22Rv1 (cell line): Measurements from ENCODE around the gene HAND1.

ENCODE experiments used
- H3K27ac ChIP-seq: fragments of 450-650 bp; 2 replicates; pipeline ENCODE4 v1.5.1; 2017
- ZFX ChIP-seq: fragments of 450-650 bp; IDR thresholded peaks from 2 replicates; pipeline ENCODE4 v1.6.1; 2017; ENCODE audit warnings: antibody characterized with exemption, borderline replicate concordance
- TF ChIP-seq, protein P1 (sequence below): fragments of 450-650 bp; IDR thresholded peaks from 2 replicates; pipeline ENCODE4 v1.5.1; 2017; ENCODE audit warnings: mild to moderate bottlenecking

The HAND1 gene

GRCh38 chr5:154514331-154514730 lies 36.3 kb upstream of the HAND1 start:
- TF ChIP-seq ZFX: no peak
- TF ChIP-seq, protein P1, sequence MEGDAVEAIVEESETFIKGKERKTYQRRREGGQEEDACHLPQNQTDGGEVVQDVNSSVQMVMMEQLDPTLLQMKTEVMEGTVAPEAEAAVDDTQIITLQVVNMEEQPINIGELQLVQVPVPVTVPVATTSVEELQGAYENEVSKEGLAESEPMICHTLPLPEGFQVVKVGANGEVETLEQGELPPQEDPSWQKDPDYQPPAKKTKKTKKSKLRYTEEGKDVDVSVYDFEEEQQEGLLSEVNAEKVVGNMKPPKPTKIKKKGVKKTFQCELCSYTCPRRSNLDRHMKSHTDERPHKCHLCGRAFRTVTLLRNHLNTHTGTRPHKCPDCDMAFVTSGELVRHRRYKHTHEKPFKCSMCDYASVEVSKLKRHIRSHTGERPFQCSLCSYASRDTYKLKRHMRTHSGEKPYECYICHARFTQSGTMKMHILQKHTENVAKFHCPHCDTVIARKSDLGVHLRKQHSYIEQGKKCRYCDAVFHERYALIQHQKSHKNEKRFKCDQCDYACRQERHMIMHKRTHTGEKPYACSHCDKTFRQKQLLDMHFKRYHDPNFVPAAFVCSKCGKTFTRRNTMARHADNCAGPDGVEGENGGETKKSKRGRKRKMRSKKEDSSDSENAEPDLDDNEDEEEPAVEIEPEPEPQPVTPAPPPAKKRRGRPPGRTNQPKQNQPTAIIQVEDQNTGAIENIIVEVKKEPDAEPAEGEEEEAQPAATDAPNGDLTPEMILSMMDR: no peak
- no peak overlapping the region for H3K27ac ChIP-seq

GRCh38 chr5:154513669-154514084 lies 35.6 kb upstream of the HAND1 start:
- no peak for TF ChIP-seq ZFX
- TF ChIP-seq, protein P1: no peak
- no peak overlapping the region for H3K27ac ChIP-seq

- no peak overlapping the region for H3K27ac ChIP-seq
- TF ChIP-seq, protein P1: no peak
- no peak for TF ChIP-seq ZFX
Measured at GRCh38 chr5:154511984-154512383, 34.0 kb upstream of the HAND1 start.

DNA sequence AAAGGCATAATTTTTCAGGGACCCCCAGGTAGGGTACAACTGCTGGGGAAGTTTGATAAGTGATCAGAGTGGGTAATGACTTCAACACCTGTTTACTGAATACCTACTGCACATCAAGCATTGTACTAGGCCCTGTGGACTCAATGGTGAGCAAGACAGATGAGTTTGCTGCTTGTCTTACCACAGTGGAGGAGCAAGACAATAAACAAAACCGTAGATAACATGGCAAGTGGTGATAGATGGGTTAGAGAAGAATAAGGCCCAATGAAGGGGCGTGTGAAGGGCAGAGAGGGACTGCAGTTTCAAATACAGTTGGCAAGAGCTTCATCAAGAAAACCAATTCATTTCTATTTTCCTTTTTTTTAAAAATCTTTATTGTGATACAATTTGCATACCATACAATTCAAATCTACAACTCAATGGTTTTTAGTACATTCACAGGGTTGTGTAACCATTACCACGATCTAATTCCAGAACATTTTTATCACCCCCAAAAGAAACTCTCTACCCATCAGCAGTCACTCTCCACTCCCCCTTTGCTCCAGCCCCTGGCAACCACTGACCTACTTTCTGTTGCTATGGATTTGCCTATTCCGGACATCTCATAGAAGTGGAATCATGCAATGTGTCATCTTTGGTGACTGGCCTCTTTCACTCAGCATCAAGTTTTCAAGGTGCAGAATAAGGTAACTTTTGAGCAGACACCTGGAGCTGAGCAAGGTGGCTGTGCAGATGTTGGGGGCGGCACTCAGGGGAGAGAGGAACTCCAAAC lies 31.9 kb upstream of the HAND1 start:
- no peak overlapping the region for H3K27ac ChIP-seq
- TF ChIP-seq ZFX: no peak
- TF ChIP-seq, protein P1: no peak

DNA sequence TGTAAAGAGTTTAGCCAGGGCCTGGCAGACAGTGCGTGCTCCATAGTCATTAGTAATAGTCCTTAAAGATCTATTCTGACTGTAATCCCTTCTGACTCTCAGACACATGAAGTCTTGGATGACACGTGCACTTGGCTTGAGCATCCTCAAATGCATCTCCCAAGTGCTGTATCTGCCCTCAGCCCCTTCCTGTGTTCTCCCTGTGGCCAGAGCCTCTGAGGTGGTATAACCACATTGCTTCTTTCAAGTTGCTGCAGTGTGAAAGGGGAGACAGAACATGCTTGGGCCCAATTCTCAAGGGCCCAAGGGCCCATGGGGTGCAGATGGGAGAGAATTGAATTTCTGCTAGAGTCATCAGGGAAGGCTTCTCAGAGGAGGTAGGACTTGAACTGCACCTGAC lies 30.1 kb upstream of the HAND1 start:
- no peak for TF ChIP-seq ZFX
- TF ChIP-seq, protein P1: no peak
- no peak overlapping the region for H3K27ac ChIP-seq

GRCh38 chr5:154506716-154507080 lies 28.7 kb upstream of the HAND1 start:
- TF ChIP-seq ZFX: no peak
- TF ChIP-seq, protein P1: no peak
- no peak overlapping the region for H3K27ac ChIP-seq

DNA sequence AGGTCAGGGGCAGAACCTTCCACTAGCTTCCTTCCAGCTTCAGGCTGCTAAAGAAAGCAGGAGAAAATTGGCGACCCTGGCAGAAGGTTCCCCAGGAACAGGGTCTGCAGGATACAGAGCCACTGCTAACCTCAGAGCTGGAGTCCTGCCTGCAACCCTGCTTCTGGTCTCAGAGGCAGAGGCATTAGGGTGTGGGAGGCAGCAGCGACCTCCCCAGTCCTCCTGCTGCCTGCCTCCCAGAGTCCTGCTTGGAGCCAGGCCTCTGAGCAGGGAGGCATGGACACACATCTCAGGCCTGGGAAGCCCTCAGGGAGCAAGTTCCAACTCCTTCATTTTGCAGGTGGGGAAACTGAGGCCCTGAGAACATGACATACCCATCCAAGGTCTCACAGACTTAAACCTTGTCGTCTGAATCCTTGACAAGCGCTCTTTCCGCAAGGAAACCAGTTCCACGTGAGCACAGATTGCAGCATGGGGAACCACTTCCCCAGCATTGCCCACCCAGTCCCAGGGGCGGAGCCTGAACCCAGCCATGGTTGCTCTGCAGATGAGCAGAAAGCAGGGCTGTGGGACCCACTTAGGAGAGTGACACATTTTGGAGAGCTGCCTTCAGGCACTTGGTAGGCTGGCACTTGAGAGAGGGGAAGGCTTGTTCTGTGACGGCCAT lies 28.2 kb upstream of the HAND1 start:
- H3K27ac ChIP-seq: no peak overlapping the region
- no peak for TF ChIP-seq ZFX
- TF ChIP-seq, protein P1: no peak
